GM23338 (cell line): ENCODE measurements around the gene DCDC2. TPM values are rescaled to one million over a fixed set of nuclear protein-coding genes. Genes with fewer than 3 reads are reported as not detected.

Experiments
- ATAC-seq: fragments of 200-7000 bp; cut with Tn5 transposase; 3 replicates; pipeline ENCODE4 v1.9.1; 2020
- DNase-seq: peaks from one replicate; pipeline ENCODE4 v3.0.0-alpha.2; 2015; ENCODE audit warnings: low spot score
- H2AFZ ChIP-seq: fragments of 200-600 bp; sonication (generic); 2 replicates; pipeline ENCODE4 v1.8.0; 2016; ENCODE audit warnings: antibody characterized with exemption, mild to moderate bottlenecking, moderate library complexity
- H3F3A ChIP-seq: fragments of 200-600 bp; sonication (generic); replicated peaks from 2 replicates; pipeline ENCODE4 v1.8.0; 2017; ENCODE audit warnings: antibody characterized with exemption, mixed run types, low read depth
- H3K27ac ChIP-seq: fragments of 200-600 bp; sonication (generic); 2 replicates; pipeline ENCODE4 v1.6.1; 2016; ENCODE audit warnings: low read depth
- H3K27me3 ChIP-seq: fragments of 200-600 bp; sonication (generic); 2 replicates; pipeline ENCODE4 v1.8.0; 2016; ENCODE audit warnings: mild to moderate bottlenecking, mixed run types, moderate library complexity; ENCODE audit not compliant: insufficient read depth
- H3K36me3 ChIP-seq: fragments of 200-600 bp; sonication (generic); 2 replicates; pipeline ENCODE4 v1.8.0; 2016; ENCODE audit warnings: mild to moderate bottlenecking; ENCODE audit not compliant: insufficient read depth
- H3K4me1 ChIP-seq: fragments of 200-600 bp; sonication (generic); 2 replicates; pipeline ENCODE4 v1.8.0; 2016; ENCODE audit warnings: mild to moderate bottlenecking, moderate library complexity; ENCODE audit not compliant: insufficient read depth
- H3K4me2 ChIP-seq: fragments of 200-600 bp; sonication (generic); 2 replicates; pipeline ENCODE4 v1.7.1; 2017; ENCODE audit warnings: mixed run types
- H3K4me3 ChIP-seq: fragments of 200-600 bp; sonication (generic); 2 replicates; pipeline ENCODE4 v1.6.1; 2016; ENCODE audit warnings: mixed run types
- H3K79me2 ChIP-seq: fragments of 200-600 bp; sonication (generic); replicated peaks from 2 replicates; pipeline ENCODE4 v1.8.0; 2017; ENCODE audit warnings: mild to moderate bottlenecking; ENCODE audit not compliant: insufficient read depth
- H3K9me2 ChIP-seq: fragments of 200-600 bp; sonication (generic); 2 replicates; pipeline ENCODE4 v1.8.0; 2017; ENCODE audit not compliant: insufficient read depth
- H4K20me1 ChIP-seq: fragments of 200-600 bp; sonication (generic); replicated peaks from 2 replicates; pipeline ENCODE4 v1.8.0; 2017; ENCODE audit warnings: mild to moderate bottlenecking; ENCODE audit not compliant: insufficient read depth
- H3K27ac Mint-ChIP-seq: 2 replicates; pipeline ENCODE4 v1.8.0; 2020; ENCODE audit warnings: inconsistent platforms, mild to moderate bottlenecking, moderate library complexity, mixed read lengths
- H3K27me3 Mint-ChIP-seq: 3 replicates; pipeline ENCODE4 v1.8.0; 2022; ENCODE audit warnings: low read depth, mild to moderate bottlenecking, moderate library complexity, mixed read lengths, inconsistent platforms; ENCODE audit not compliant: insufficient read depth, poor library complexity
- H3K36me3 Mint-ChIP-seq: 3 replicates; pipeline ENCODE4 v1.8.0; 2021; ENCODE audit warnings: low read depth, mild to moderate bottlenecking, inconsistent platforms, moderate library complexity, mixed read lengths
- H3K4me1 Mint-ChIP-seq: 3 replicates; pipeline ENCODE4 v1.8.0; 2020; ENCODE audit warnings: mild to moderate bottlenecking, inconsistent platforms, mixed read lengths
- H3K4me3 Mint-ChIP-seq: 3 replicates; pipeline ENCODE4 v1.8.0; 2021; ENCODE audit warnings: moderate library complexity, mild to moderate bottlenecking, inconsistent platforms, mixed read lengths
- H3K9me3 Mint-ChIP-seq: 3 replicates; pipeline ENCODE4 v1.8.0; 2020; ENCODE audit warnings: moderate library complexity, mild to moderate bottlenecking, inconsistent platforms, mixed read lengths
- CREB1 ChIP-seq: fragments of 250-450 bp; sonication (Bioruptor Pico); IDR thresholded peaks from 2 replicates; pipeline ENCODE4 v1.5.0; 2020; ENCODE audit warnings: low read depth, mild to moderate bottlenecking, moderate library complexity
- EZH2 ChIP-seq: fragments of 200-600 bp; sonication (generic); IDR thresholded peaks from one replicate; pipeline ENCODE4 v1.8.0; 2017; ENCODE audit warnings: antibody characterized with exemption, mild to moderate bottlenecking, low read depth; ENCODE audit not compliant: unreplicated experiment
- EZH2phosphoT487 ChIP-seq: fragments of 200-600 bp; sonication (generic); IDR thresholded peaks from one replicate; pipeline ENCODE4 v1.8.1; 2018; ENCODE audit warnings: antibody characterized with exemption; ENCODE audit not compliant: unreplicated experiment
- JUNB ChIP-seq: IDR thresholded peaks from one replicate; pipeline ENCODE4 v1.6.1; 2016; ENCODE audit warnings: antibody characterized with exemption; ENCODE audit not compliant: unreplicated experiment
- NANOG ChIP-seq: IDR thresholded peaks from 2 replicates; pipeline ENCODE4 v1.6.1; 2016; ENCODE audit warnings: antibody characterized with exemption, borderline replicate concordance
- POLR2AphosphoS5 ChIP-seq: IDR thresholded peaks from 2 replicates; pipeline ENCODE4 v1.6.1; 2016; ENCODE audit warnings: antibody characterized with exemption, low read depth
- STAT1 ChIP-seq: IDR thresholded peaks from one replicate; pipeline ENCODE4 v1.6.1; 2016; ENCODE audit warnings: antibody characterized with exemption; ENCODE audit not compliant: unreplicated experiment
- ZNF114 ChIP-seq: fragments of 250-450 bp; sonication (Bioruptor Pico); IDR thresholded peaks from 2 replicates; pipeline ENCODE4 v1.5.0; 2020; ENCODE audit warnings: mild to moderate bottlenecking, moderate library complexity
- ZNF331 ChIP-seq: fragments of 250-450 bp; sonication (Bioruptor Pico); IDR thresholded peaks from 2 replicates; pipeline ENCODE4 v1.5.0; 2020; ENCODE audit warnings: low read depth, mild to moderate bottlenecking, moderate library complexity
- polyA plus RNA-seq: library from polyadenylated mRNA; unstranded; fragments of >200 nt; fragmentation: Nextera tagmentation; extraction: Ambion mirVana; gene quantifications from 2 replicates; pipeline ENCODE4 v1.2.1, GENCODE V29; 2016
- total RNA-seq: library from RNA; depleted of rRNA; stranded (reverse); fragments of >200 nt; shearing (Covaris generic); gene quantifications from 2 replicates; pipeline ENCODE4 v1.2.3, GENCODE V29; 2014
- TF ChIP-seq, protein P1 (sequence below): IDR thresholded peaks from one replicate; pipeline ENCODE4 v1.6.1; 2018; ENCODE audit warnings: antibody characterized with exemption; ENCODE audit not compliant: unreplicated experiment
- TF ChIP-seq, protein P2 (sequence below): fragments of 250-450 bp; sonication (Bioruptor Pico); IDR thresholded peaks from 2 replicates; pipeline ENCODE4 v1.5.0; 2020; ENCODE audit warnings: mild to moderate bottlenecking, moderate library complexity
- TF ChIP-seq, protein P3 (sequence below), 2 experiments: fragments of 200-600 bp in 1 of 2; sonication (generic) in 1 of 2; conservative IDR thresholded peaks; 2 replicates each; pipeline versions ENCODE4 v1.5.1 to v1.6.1; 2016 to 2017; ENCODE audit warnings: antibody characterized with exemption in 2 of 2, low read depth in 2 of 2, mild to moderate bottlenecking in 2 of 2, moderate library complexity in 1 of 2
- TF ChIP-seq, protein P4 (sequence below): IDR thresholded peaks from 2 replicates; pipeline ENCODE4 v1.6.1; 2016; ENCODE audit warnings: antibody characterized with exemption

DCDC2 gene
- total and polyA plus RNA-seq, 2 experiments from 2014 or later: 0.59 to 0.79 TPM

DNA sequence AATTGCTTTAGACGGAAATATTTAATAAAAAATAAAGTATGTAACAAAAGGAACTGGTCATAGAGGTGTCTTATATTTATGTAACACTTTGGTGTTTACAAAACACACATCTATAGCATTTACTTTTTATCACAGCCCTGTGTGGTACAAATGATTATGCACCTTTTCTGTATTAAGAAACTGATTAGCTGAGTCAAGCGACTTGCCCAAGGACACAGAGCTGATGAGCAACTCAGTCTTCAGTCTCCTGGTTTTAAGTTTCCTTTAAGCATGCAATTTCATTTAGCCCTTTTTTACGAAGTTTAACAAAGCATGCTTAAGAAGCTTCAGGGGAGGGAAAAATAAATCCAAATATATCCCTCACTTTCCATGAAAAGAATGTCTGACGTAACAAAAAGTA is 2.5 kb downstream of the DCDC2 start:
- no peak overlapping the region for H3K4me3 ChIP-seq
- H3K36me3 Mint-ChIP-seq: no peaks in the 10 kb centered on the region
- H3K27me3 Mint-ChIP-seq: peaks cover 19% of the 10 kb centered on the region

More for the DNA sequence above, 2.5 kb downstream of the DCDC2 start:
- H3K4me1 ChIP-seq: peaks cover 2% of the 10 kb centered on the region; the same call in 1 of the 2 replicates
- DNase-seq: no peak
- Mint-ChIP-seq H3K27ac (no peak overlapping the region), H3K4me3 (no peak overlapping the region), H3K4me1 (peaks cover 16% of the 10 kb centered on the region), H3K9me3 (no peaks in the 10 kb centered on the region; the same call in 2 of the 3 replicates)
- H2AFZ ChIP-seq: no peak overlapping the region
- peaks cover 26% of the 10 kb centered on the region for H3K27me3 ChIP-seq
- no peaks in the 10 kb centered on the region for H3K9me2 ChIP-seq
- no peak for ATAC-seq
- H3K27ac ChIP-seq: no peak overlapping the region
- H3K36me3 ChIP-seq: no peaks in the 10 kb centered on the region
- no peaks in the 10 kb centered on the region for H3K79me2 ChIP-seq
- no peak for TF ChIP-seq ZNF114 (CRISPR knock-in tag)
- TF ChIP-seq, protein P1, sequence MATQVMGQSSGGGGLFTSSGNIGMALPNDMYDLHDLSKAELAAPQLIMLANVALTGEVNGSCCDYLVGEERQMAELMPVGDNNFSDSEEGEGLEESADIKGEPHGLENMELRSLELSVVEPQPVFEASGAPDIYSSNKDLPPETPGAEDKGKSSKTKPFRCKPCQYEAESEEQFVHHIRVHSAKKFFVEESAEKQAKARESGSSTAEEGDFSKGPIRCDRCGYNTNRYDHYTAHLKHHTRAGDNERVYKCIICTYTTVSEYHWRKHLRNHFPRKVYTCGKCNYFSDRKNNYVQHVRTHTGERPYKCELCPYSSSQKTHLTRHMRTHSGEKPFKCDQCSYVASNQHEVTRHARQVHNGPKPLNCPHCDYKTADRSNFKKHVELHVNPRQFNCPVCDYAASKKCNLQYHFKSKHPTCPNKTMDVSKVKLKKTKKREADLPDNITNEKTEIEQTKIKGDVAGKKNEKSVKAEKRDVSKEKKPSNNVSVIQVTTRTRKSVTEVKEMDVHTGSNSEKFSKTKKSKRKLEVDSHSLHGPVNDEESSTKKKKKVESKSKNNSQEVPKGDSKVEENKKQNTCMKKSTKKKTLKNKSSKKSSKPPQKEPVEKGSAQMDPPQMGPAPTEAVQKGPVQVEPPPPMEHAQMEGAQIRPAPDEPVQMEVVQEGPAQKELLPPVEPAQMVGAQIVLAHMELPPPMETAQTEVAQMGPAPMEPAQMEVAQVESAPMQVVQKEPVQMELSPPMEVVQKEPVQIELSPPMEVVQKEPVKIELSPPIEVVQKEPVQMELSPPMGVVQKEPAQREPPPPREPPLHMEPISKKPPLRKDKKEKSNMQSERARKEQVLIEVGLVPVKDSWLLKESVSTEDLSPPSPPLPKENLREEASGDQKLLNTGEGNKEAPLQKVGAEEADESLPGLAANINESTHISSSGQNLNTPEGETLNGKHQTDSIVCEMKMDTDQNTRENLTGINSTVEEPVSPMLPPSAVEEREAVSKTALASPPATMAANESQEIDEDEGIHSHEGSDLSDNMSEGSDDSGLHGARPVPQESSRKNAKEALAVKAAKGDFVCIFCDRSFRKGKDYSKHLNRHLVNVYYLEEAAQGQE: no peak
- TF ChIP-seq, protein P2, sequence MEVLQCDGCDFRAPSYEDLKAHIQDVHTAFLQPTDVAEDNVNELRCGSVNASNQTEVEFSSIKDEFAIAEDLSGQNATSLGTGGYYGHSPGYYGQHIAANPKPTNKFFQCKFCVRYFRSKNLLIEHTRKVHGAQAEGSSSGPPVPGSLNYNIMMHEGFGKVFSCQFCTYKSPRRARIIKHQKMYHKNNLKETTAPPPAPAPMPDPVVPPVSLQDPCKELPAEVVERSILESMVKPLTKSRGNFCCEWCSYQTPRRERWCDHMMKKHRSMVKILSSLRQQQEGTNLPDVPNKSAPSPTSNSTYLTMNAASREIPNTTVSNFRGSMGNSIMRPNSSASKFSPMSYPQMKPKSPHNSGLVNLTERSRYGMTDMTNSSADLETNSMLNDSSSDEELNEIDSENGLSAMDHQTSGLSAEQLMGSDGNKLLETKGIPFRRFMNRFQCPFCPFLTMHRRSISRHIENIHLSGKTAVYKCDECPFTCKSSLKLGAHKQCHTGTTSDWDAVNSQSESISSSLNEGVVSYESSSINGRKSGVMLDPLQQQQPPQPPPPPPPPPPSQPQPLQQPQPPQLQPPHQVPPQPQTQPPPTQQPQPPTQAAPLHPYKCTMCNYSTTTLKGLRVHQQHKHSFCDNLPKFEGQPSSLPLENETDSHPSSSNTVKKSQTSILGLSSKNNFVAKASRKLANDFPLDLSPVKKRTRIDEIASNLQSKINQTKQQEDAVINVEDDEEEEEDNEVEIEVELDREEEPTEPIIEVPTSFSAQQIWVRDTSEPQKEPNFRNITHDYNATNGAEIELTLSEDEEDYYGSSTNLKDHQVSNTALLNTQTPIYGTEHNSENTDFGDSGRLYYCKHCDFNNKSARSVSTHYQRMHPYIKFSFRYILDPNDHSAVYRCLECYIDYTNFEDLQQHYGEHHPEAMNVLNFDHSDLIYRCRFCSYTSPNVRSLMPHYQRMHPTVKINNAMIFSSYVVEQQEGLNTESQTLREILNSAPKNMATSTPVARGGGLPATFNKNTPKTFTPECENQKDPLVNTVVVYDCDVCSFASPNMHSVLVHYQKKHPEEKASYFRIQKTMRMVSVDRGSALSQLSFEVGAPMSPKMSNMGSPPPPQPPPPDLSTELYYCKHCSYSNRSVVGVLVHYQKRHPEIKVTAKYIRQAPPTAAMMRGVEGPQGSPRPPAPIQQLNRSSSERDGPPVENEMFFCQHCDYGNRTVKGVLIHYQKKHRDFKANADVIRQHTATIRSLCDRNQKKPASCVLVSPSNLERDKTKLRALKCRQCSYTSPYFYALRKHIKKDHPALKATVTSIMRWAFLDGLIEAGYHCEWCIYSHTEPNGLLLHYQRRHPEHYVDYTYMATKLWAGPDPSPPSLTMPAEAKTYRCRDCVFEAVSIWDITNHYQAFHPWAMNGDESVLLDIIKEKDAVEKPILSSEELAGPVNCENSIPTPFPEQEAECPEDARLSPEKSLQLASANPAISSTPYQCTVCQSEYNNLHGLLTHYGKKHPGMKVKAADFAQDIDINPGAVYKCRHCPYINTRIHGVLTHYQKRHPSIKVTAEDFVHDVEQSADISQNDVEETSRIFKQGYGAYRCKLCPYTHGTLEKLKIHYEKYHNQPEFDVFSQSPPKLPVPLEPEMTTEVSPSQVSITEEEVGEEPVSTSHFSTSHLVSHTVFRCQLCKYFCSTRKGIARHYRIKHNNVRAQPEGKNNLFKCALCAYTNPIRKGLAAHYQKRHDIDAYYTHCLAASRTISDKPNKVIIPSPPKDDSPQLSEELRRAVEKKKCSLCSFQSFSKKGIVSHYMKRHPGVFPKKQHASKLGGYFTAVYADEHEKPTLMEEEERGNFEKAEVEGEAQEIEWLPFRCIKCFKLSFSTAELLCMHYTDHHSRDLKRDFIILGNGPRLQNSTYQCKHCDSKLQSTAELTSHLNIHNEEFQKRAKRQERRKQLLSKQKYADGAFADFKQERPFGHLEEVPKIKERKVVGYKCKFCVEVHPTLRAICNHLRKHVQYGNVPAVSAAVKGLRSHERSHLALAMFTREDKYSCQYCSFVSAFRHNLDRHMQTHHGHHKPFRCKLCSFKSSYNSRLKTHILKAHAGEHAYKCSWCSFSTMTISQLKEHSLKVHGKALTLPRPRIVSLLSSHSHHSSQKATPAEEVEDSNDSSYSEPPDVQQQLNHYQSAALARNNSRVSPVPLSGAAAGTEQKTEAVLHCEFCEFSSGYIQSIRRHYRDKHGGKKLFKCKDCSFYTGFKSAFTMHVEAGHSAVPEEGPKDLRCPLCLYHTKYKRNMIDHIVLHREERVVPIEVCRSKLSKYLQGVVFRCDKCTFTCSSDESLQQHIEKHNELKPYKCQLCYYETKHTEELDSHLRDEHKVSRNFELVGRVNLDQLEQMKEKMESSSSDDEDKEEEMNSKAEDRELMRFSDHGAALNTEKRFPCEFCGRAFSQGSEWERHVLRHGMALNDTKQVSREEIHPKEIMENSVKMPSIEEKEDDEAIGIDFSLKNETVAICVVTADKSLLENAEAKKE (CRISPR knock-in tag): no peak
- no peak for TF ChIP-seq STAT1
- TF ChIP-seq JUNB: no peak
- no peak for TF ChIP-seq EZH2
- TF ChIP-seq, protein P3, sequence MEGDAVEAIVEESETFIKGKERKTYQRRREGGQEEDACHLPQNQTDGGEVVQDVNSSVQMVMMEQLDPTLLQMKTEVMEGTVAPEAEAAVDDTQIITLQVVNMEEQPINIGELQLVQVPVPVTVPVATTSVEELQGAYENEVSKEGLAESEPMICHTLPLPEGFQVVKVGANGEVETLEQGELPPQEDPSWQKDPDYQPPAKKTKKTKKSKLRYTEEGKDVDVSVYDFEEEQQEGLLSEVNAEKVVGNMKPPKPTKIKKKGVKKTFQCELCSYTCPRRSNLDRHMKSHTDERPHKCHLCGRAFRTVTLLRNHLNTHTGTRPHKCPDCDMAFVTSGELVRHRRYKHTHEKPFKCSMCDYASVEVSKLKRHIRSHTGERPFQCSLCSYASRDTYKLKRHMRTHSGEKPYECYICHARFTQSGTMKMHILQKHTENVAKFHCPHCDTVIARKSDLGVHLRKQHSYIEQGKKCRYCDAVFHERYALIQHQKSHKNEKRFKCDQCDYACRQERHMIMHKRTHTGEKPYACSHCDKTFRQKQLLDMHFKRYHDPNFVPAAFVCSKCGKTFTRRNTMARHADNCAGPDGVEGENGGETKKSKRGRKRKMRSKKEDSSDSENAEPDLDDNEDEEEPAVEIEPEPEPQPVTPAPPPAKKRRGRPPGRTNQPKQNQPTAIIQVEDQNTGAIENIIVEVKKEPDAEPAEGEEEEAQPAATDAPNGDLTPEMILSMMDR (conservative IDR thresholded peaks at IDR 0.05; ENCODE audit: low read depth in 2 of 2): no peak
- TF ChIP-seq CREB1: no peak
- TF ChIP-seq NANOG: no peak
- TF ChIP-seq ZNF331 (CRISPR knock-in tag): no peak
- TF ChIP-seq, protein P4, sequence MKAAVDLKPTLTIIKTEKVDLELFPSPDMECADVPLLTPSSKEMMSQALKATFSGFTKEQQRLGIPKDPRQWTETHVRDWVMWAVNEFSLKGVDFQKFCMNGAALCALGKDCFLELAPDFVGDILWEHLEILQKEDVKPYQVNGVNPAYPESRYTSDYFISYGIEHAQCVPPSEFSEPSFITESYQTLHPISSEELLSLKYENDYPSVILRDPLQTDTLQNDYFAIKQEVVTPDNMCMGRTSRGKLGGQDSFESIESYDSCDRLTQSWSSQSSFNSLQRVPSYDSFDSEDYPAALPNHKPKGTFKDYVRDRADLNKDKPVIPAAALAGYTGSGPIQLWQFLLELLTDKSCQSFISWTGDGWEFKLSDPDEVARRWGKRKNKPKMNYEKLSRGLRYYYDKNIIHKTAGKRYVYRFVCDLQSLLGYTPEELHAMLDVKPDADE: no peak
- no peak for TF ChIP-seq POLR2AphosphoS5
- no peak for TF ChIP-seq EZH2phosphoT487
- H3F3A ChIP-seq: no peaks in the 10 kb centered on the region
- no peaks in the 10 kb centered on the region for H4K20me1 ChIP-seq
- H3K4me2 ChIP-seq: no peak overlapping the region
